ENCODE data around the gene TIE1.

The TIE1 gene

GRCh38 chr1:43334453-43335205 lies 33.8 kb downstream of the TIE1 start:
- Histone ChIP-seq H3K4me1 (ENCODE audit: insufficient read depth, low read length) (peaks cover 4% of the 10 kb centered on the region; the same call in 1 of the 2 replicates), H3K4me3 (ENCODE audit: low read length) (no peak overlapping the region), H3K27me3 (ENCODE audit: insufficient read depth, low read length) (no peaks in the 10 kb centered on the region), H3K36me3 (ENCODE audit: insufficient read depth, low read depth, low read length) (no peaks in the 10 kb centered on the region), H3K9me3 (ENCODE audit: insufficient read depth, low read depth, low read length) (no peaks in the 10 kb centered on the region), H3K27ac (ENCODE audit: low read length) (no peak overlapping the region), H3K9ac (ENCODE audit: low read depth, low read length) (no peak overlapping the region)

- Histone ChIP-seq H3K9ac (ENCODE audit: low read depth, low read length) (no peak within 1 kb of the TSS), H3K4me1 (ENCODE audit: insufficient read depth, low read length) (no peaks in the 10 kb centered on the region), H3K36me3 (ENCODE audit: insufficient read depth, low read depth, low read length) (no peaks in the 10 kb centered on the region), H3K27ac (ENCODE audit: low read length) (no peak within 1 kb of the TSS), H3K27me3 (ENCODE audit: insufficient read depth, low read length) (no peaks in the 10 kb centered on the region), H3K4me3 (ENCODE audit: low read length) (no peak within 1 kb of the TSS), H3K9me3 (ENCODE audit: insufficient read depth, low read depth, low read length) (no peaks in the 10 kb centered on the region)
Observed at GRCh38 chr1:43337588-43337987, 36.8 kb downstream of the TIE1 start, which contains the start of gene MPL. Gene MPL (plus strand): TSS chr1:43337818. CDS start chr1:43337849, 31 bp downstream.

GRCh38 chr1:43338001-43338400 lies 37.2 kb downstream of the TIE1 start:
- H3K9ac ChIP-seq (ENCODE audit: low read depth, low read length): no peak overlapping the region
- H3K4me1 ChIP-seq (ENCODE audit: insufficient read depth, low read length): no peaks in the 10 kb centered on the region
- no peak overlapping the region for H3K4me3 ChIP-seq (ENCODE audit: low read length)
- no peaks in the 10 kb centered on the region for H3K36me3 ChIP-seq (ENCODE audit: insufficient read depth, low read depth, low read length)
- no peaks in the 10 kb centered on the region for H3K27me3 ChIP-seq (ENCODE audit: insufficient read depth, low read length)
- H3K27ac ChIP-seq (ENCODE audit: low read length): no peak overlapping the region
- no peaks in the 10 kb centered on the region for H3K9me3 ChIP-seq (ENCODE audit: insufficient read depth, low read depth, low read length)

- Histone ChIP-seq H3K9me3 (ENCODE audit: insufficient read depth, low read depth, low read length) (no peaks in the 10 kb centered on the region), H3K9ac (ENCODE audit: low read depth, low read length) (no peak overlapping the region), H3K4me3 (ENCODE audit: low read length) (no peak overlapping the region), H3K27me3 (ENCODE audit: insufficient read depth, low read length) (no peaks in the 10 kb centered on the region), H3K36me3 (ENCODE audit: insufficient read depth, low read depth, low read length) (no peaks in the 10 kb centered on the region), H3K27ac (ENCODE audit: low read length) (no peak overlapping the region), H3K4me1 (ENCODE audit: insufficient read depth, low read length) (no peaks in the 10 kb centered on the region)
Observed at GRCh38 chr1:43339584-43340232, 38.9 kb downstream of the TIE1 start.

- Histone ChIP-seq H3K36me3 (ENCODE audit: insufficient read depth, low read depth, low read length) (no peaks in the 10 kb centered on the region), H3K4me3 (ENCODE audit: low read length) (no peak overlapping the region), H3K9me3 (ENCODE audit: insufficient read depth, low read depth, low read length) (no peaks in the 10 kb centered on the region), H3K27me3 (ENCODE audit: insufficient read depth, low read length) (no peaks in the 10 kb centered on the region), H3K27ac (ENCODE audit: low read length) (no peak overlapping the region), H3K9ac (ENCODE audit: low read depth, low read length) (no peak overlapping the region), H3K4me1 (ENCODE audit: insufficient read depth, low read length) (no peaks in the 10 kb centered on the region)
Observed at GRCh38 chr1:43340559-43340958, 39.8 kb downstream of the TIE1 start.

- Histone ChIP-seq H3K4me3 (ENCODE audit: low read length) (no peak overlapping the region), H3K36me3 (ENCODE audit: insufficient read depth, low read depth, low read length) (no peaks in the 10 kb centered on the region), H3K9me3 (ENCODE audit: insufficient read depth, low read depth, low read length) (no peaks in the 10 kb centered on the region), H3K9ac (ENCODE audit: low read depth, low read length) (no peak overlapping the region), H3K27ac (ENCODE audit: low read length) (no peak overlapping the region), H3K27me3 (ENCODE audit: insufficient read depth, low read length) (peaks cover 20% of the 10 kb centered on the region), H3K4me1 (ENCODE audit: insufficient read depth, low read length) (peaks cover 5% of the 10 kb centered on the region; the same call in 1 of the 2 replicates)
Observed at GRCh38 chr1:43344267-43344850, 43.6 kb downstream of the TIE1 start.

DNA sequence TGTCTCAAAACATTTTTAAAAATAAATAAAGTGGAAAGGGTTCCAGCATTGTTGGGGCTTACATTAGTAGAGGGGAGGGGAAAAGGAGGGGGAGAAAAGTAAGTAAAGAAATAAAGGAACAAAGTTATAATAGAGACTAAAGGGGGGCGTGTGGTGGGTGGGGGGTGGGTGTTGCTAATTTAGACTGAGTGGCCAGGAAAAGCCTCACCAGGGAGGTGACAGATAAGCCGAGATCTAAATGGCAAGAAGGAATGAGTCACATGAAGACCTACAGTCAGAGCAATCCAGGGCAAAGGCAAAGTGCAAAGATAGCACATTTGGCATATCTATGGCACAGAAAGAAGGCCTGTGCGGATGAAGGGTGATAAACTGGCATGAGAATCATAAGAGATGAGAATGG lies 44.3 kb downstream of the TIE1 start:
- no peak overlapping the region for H3K4me3 ChIP-seq (ENCODE audit: low read length)
- no peak overlapping the region for H3K27ac ChIP-seq (ENCODE audit: low read length)
- peaks cover 11% of the 10 kb centered on the region; the same call in 1 of the 2 replicates for H3K4me1 ChIP-seq (ENCODE audit: insufficient read depth, low read length)
- H3K9me3 ChIP-seq (ENCODE audit: insufficient read depth, low read depth, low read length): no peaks in the 10 kb centered on the region
- no peaks in the 10 kb centered on the region for H3K36me3 ChIP-seq (ENCODE audit: insufficient read depth, low read depth, low read length)
- no peak overlapping the region for H3K9ac ChIP-seq (ENCODE audit: low read depth, low read length)
- H3K27me3 ChIP-seq (ENCODE audit: insufficient read depth, low read length): peaks cover 20% of the 10 kb centered on the region

DNA sequence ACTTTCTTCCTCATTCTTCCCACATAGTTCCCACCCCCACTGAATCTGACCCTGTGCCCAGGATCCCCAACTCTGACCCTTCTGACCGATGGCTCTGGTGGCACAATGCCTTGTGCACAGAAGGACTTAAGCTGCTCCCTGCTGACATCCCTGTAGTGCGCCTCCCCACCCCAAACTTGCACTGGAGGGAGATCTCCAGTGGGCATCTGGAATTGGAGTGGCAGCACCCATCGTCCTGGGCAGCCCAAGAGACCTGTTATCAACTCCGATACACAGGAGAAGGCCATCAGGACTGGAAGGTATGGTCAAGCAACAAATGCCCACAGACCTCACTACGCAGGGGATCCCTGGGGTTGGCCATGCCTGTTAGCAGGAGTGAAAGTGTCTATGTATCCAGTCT lies 45.9 kb downstream of the TIE1 start:
- H3K4me1 ChIP-seq (ENCODE audit: insufficient read depth, low read length): peaks cover 14% of the 10 kb centered on the region; the same call in 1 of the 2 replicates
- no peak overlapping the region for H3K27ac ChIP-seq (ENCODE audit: low read length)
- H3K9me3 ChIP-seq (ENCODE audit: insufficient read depth, low read depth, low read length): no peaks in the 10 kb centered on the region
- H3K4me3 ChIP-seq (ENCODE audit: low read length): no peak overlapping the region
- H3K36me3 ChIP-seq (ENCODE audit: insufficient read depth, low read depth, low read length): no peaks in the 10 kb centered on the region
- H3K9ac ChIP-seq (ENCODE audit: low read depth, low read length): no peak overlapping the region
- H3K27me3 ChIP-seq (ENCODE audit: insufficient read depth, low read length): peaks cover 20% of the 10 kb centered on the region

DNA sequence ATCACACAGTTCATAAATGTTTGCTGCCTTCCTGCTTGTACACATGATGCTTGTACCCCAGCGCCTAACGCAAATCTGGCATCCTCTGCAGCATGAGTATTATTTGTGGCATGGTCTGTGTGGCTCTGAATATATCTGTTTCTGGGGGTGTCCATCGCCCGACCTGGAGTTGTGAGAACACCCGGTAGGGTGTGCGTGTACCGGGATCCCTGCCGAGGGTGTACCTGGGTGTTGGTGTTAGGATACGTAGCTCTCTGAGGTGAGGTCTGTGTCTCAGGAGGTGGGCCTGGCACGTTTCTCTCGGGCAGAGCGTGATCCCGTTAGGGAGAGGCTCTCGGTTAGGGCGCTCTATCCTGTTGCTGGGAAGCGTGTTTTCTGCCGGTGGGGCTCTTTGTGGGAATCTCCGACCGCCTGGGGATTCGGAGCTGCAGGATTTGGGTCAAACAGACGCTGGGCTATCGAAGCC lies 47.6 kb downstream of the TIE1 start:
- H3K9me3 ChIP-seq (ENCODE audit: insufficient read depth, low read depth, low read length): no peaks in the 10 kb centered on the region
- H3K4me1 ChIP-seq (ENCODE audit: insufficient read depth, low read length): peaks cover 14% of the 10 kb centered on the region; the same call in 1 of the 2 replicates
- H3K27ac ChIP-seq (ENCODE audit: low read length): no peak overlapping the region
- no peaks in the 10 kb centered on the region for H3K36me3 ChIP-seq (ENCODE audit: insufficient read depth, low read depth, low read length)
- H3K27me3 ChIP-seq (ENCODE audit: insufficient read depth, low read length): peaks cover 20% of the 10 kb centered on the region
- H3K4me3 ChIP-seq (ENCODE audit: low read length): peak overlapping the region; percentile 87
- peak overlapping the region; percentile 87 for H3K9ac ChIP-seq (ENCODE audit: low read depth, low read length)

- peak overlapping the region; percentile 87 for H3K9ac ChIP-seq (ENCODE audit: low read depth, low read length)
- H3K27me3 ChIP-seq (ENCODE audit: insufficient read depth, low read length): peaks cover 20% of the 10 kb centered on the region
- peaks cover 14% of the 10 kb centered on the region; the same call in 1 of the 2 replicates for H3K4me1 ChIP-seq (ENCODE audit: insufficient read depth, low read length)
- H3K9me3 ChIP-seq (ENCODE audit: insufficient read depth, low read depth, low read length): no peaks in the 10 kb centered on the region
- H3K27ac ChIP-seq (ENCODE audit: low read length): peak overlapping the region; percentile 85
- no peaks in the 10 kb centered on the region for H3K36me3 ChIP-seq (ENCODE audit: insufficient read depth, low read depth, low read length)
- peak overlapping the region; percentile 87 for H3K4me3 ChIP-seq (ENCODE audit: low read length)
Observed at GRCh38 chr1:43348809-43349593, 48.2 kb downstream of the TIE1 start.

DNA sequence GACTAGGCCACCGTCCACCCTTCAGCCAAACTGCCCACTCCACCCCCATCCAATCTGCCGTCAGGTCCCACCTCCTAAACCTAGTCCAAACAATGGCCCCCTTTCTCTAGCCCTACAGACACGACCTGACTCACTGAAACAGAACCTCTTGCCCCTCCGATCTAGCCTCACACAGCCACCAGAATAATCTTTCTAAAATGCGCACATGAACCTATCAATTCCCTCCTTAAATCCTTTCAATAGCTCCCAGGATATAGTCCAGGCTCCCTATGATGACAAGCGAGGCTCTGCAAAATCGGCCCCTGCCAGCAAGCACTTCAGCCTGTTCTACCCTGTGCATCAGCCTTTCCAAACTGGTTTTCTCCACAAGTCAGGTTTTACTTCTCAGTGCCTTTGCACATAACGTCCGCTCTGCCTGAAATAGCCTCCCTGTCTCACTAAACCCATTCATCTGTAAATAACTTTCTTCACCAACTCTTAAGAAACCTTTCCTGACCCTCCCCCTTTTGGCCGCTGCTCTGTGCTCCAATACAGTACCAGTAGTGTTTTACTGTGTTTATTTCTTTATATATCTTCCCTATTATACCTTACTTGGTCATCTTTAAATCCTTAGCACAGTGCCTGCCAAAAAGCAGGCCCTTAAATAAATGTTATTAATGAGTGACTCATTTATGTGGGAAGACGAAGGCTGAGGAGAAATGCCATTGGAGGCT lies 49.0 kb downstream of the TIE1 start:
- H3K9me3 ChIP-seq (ENCODE audit: insufficient read depth, low read depth, low read length): no peaks in the 10 kb centered on the region
- H3K27me3 ChIP-seq (ENCODE audit: insufficient read depth, low read length): peaks cover 20% of the 10 kb centered on the region
- H3K36me3 ChIP-seq (ENCODE audit: insufficient read depth, low read depth, low read length): no peaks in the 10 kb centered on the region
- peak overlapping the region; percentile 85 for H3K27ac ChIP-seq (ENCODE audit: low read length)
- peaks cover 14% of the 10 kb centered on the region; the same call in 1 of the 2 replicates for H3K4me1 ChIP-seq (ENCODE audit: insufficient read depth, low read length)
- peak overlapping the region; percentile 87 for H3K4me3 ChIP-seq (ENCODE audit: low read length)
- H3K9ac ChIP-seq (ENCODE audit: low read depth, low read length): peak overlapping the region; percentile 78
